BE2C (cell line): ENCODE measurements around the gene IFIH1.

ENCODE experiments used
- DNase-seq: peaks from one replicate; pipeline ENCODE4 v3.0.0-alpha.2; 2020
- H3K27me3 ChIP-seq: fragments of 250-450 bp; sonication (Bioruptor Pico); 2 replicates; pipeline ENCODE4 v1.5.1; 2020; ENCODE audit warnings: mild to moderate bottlenecking
- H3K36me3 ChIP-seq: fragments of 250-450 bp; sonication (Bioruptor Pico); 2 replicates; pipeline ENCODE4 v1.5.1; 2020; ENCODE audit warnings: mild to moderate bottlenecking
- H3K4me1 ChIP-seq: fragments of 250-450 bp; sonication (Bioruptor Pico); 2 replicates; pipeline ENCODE4 v1.5.1; 2020
- H3K4me3 ChIP-seq: 2 replicates; pipeline ENCODE4 v1.5.1; 2011; ENCODE audit warnings: low read depth, low read length
- H3K9me3 ChIP-seq: fragments of 250-450 bp; sonication (Bioruptor Pico); 2 replicates; pipeline ENCODE4 v1.5.1; 2020
- TF ChIP-seq, protein P1 (sequence below): IDR thresholded peaks from 2 replicates; pipeline ENCODE4 v1.5.1; 2012; ENCODE audit warnings: mild to moderate bottlenecking, low read depth, low read length

Gene IFIH1

DNA sequence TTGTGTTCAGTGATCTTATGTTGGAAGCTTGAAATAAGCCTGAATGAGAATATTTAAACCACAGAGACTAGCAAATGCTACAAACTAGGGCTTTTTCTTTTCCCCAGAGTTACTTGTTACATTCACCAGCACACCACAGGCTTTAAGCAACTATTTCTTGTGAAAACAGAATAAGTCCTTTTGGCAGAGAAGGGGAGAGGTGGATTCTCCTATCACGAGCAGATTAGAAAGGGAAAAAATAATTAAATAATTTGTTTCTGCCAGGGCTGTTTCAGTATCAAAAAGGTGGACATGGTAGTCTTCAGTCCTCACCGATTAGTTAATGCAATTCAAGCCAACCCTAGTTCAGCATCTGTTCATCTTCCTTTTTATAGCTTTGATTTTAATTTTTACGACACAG is 12.6 kb downstream of the IFIH1 start:
- Histone ChIP-seq H3K27me3 (no peaks in the 10 kb centered on the region), H3K4me3 (no peak overlapping the region), H3K36me3 (no peaks in the 10 kb centered on the region), H3K9me3 (no peaks in the 10 kb centered on the region), H3K4me1 (no peaks in the 10 kb centered on the region)
- TF ChIP-seq, protein P1, sequence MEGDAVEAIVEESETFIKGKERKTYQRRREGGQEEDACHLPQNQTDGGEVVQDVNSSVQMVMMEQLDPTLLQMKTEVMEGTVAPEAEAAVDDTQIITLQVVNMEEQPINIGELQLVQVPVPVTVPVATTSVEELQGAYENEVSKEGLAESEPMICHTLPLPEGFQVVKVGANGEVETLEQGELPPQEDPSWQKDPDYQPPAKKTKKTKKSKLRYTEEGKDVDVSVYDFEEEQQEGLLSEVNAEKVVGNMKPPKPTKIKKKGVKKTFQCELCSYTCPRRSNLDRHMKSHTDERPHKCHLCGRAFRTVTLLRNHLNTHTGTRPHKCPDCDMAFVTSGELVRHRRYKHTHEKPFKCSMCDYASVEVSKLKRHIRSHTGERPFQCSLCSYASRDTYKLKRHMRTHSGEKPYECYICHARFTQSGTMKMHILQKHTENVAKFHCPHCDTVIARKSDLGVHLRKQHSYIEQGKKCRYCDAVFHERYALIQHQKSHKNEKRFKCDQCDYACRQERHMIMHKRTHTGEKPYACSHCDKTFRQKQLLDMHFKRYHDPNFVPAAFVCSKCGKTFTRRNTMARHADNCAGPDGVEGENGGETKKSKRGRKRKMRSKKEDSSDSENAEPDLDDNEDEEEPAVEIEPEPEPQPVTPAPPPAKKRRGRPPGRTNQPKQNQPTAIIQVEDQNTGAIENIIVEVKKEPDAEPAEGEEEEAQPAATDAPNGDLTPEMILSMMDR = no peak
- DNase-seq = no peak

DNA sequence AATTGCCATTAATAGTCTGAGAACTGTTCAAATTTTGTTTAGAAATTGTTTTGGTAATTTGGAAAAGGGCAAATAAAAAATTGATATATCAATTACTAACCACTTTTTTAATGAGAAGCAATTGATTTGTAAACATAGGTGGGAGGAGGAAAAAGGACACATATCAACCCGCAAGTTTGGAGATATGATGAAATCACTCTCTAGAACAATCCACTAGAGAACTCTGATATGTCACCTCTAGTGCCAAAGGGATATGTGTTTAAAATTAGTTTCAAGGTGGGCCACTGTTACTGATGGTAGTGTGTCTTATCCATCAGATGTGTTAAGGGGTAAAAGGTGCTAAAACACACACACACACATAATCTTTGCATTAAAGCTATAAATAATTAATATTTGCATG is 16.6 kb downstream of the IFIH1 start:
- no peak for DNase-seq
- no peaks in the 10 kb centered on the region for H3K4me1 ChIP-seq
- no peaks in the 10 kb centered on the region for H3K36me3 ChIP-seq
- H3K27me3 ChIP-seq = no peaks in the 10 kb centered on the region
- TF ChIP-seq, protein P1 = no peak
- no peaks in the 10 kb centered on the region for H3K9me3 ChIP-seq
- no peak overlapping the region for H3K4me3 ChIP-seq

DNA sequence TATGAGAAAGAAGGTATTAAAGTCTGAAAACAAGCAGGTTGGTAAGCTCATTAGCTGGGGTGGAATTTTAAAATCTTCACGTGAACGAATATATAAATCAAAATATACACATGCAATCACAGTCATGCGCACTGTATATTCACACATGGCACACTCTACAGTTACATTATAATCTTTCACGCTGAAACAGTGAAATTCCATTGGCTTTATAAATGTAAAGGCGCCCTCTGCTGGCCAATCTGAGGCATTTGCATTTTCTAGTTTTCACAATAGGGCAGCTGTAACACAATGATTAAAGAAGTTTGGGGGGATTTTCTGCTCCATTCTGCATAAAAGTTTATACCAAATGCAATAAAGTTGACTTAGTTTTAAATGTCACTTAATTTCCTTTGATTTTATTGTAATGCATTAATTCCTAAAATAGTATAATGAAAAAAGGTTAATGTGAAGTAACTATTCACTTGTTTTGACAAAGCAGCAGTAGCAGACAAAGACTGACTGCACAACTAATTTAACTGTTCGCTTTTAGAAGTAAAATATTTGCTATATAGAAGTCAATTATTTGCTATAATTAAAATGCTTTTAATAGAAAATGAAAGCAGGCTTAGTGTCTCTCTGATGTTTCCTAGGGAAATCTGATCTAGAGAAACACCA is 17.2 kb downstream of the IFIH1 start:
- Histone ChIP-seq H3K4me3 (no peak overlapping the region), H3K9me3 (no peaks in the 10 kb centered on the region), H3K36me3 (no peaks in the 10 kb centered on the region), H3K27me3 (no peaks in the 10 kb centered on the region), H3K4me1 (no peaks in the 10 kb centered on the region)
- TF ChIP-seq, protein P1 = peak; percentile 57
- DNase-seq = peak; percentile 12

- H3K9me3 ChIP-seq = no peaks in the 10 kb centered on the region
- no peaks in the 10 kb centered on the region for H3K36me3 ChIP-seq
- TF ChIP-seq, protein P1 = no peak
- DNase-seq = no peak
- H3K27me3 ChIP-seq = no peaks in the 10 kb centered on the region
- H3K4me3 ChIP-seq = no peak overlapping the region
- H3K4me1 ChIP-seq = no peaks in the 10 kb centered on the region
Measured at GRCh38 chr2:162300266-162300665, 18.2 kb downstream of the IFIH1 start.

DNA sequence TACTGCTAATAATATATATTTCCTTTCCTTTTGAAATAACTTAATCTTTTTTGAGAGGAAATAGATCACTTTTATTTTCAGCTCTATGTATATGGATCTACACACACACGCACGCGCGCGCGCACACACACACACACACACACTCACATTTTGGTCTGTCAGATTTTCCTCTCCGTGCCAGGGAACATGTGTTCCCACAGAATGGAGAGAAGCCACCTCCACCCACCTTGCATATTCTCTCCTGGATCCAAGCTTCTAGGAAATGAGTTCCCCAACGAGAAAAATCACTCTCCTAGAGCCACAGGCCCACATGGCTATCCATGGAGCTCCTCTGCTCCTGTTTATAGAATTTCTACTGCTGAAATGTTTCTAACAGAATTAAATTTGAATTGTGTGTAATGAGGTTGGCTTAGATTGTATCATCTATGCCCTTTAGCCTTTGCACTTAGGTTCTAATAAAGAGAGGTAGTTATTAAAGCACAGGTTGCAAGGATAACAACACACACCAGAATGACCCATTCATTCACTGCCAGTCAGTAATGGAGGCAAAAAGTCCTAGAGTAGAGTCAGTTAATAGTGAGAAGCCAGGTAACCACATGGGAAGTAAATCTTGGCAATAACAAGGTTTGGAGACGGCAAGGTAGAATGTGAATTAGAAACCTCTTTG is 19.7 kb downstream of the IFIH1 start:
- no peak for DNase-seq
- TF ChIP-seq, protein P1 = no peak
- no peaks in the 10 kb centered on the region for H3K9me3 ChIP-seq
- no peaks in the 10 kb centered on the region for H3K36me3 ChIP-seq
- H3K4me1 ChIP-seq = no peaks in the 10 kb centered on the region
- H3K4me3 ChIP-seq = no peak overlapping the region
- no peaks in the 10 kb centered on the region for H3K27me3 ChIP-seq

- H3K4me3 ChIP-seq = no peak overlapping the region
- H3K9me3 ChIP-seq = no peaks in the 10 kb centered on the region
- TF ChIP-seq, protein P1 = peak; percentile 58
- H3K27me3 ChIP-seq = no peaks in the 10 kb centered on the region
- no peaks in the 10 kb centered on the region for H3K36me3 ChIP-seq
- no peaks in the 10 kb centered on the region for H3K4me1 ChIP-seq
- peak; percentile 44 for DNase-seq
Measured at GRCh38 chr2:162297925-162298552, 20.4 kb downstream of the IFIH1 start.
